ENCODE measurements around the gene C4orf51. TPM values are rescaled to one million over a fixed set of nuclear protein-coding genes. Genes with fewer than 3 reads are reported as not detected.

The C4orf51 gene
- total and polyA plus RNA-seq, 2 of the 13 experiments (the other 11 are each of a cell fraction or from before 2014, with no cell fraction given), result not detected

- TF ChIP-seq RBM39 (IDR thresholded peaks at IDR 0.05; ENCODE audit: low read depth, low read length, poor library complexity, severe bottlenecking) (no peak), TGIF2 (CRISPR knock-in tag; IDR thresholded peaks at IDR 0.05) (no peak), ZSCAN20 (CRISPR knock-in tag; IDR thresholded peaks at IDR 0.05; ENCODE audit: borderline replicate concordance) (no peak), PHF21A (CRISPR knock-in tag; IDR thresholded peaks at IDR 0.05) (no peak), DNMT1 (CRISPR knock-in tag; IDR thresholded peaks at IDR 0.05) (no peak), ZFP62 (CRISPR knock-in tag; IDR thresholded peaks at IDR 0.05) (no peak), ZNF549 (CRISPR knock-in tag; IDR thresholded peaks at IDR 0.05) (no peak), ZNF572 (CRISPR knock-in tag; IDR thresholded peaks at IDR 0.05) (no peak), IKZF5 (CRISPR knock-in tag; IDR thresholded peaks at IDR 0.05) (no peak), NFE2L2 (IDR thresholded peaks at IDR 0.05; ENCODE audit: low read length) (no peak), ZNF879 (CRISPR knock-in tag; IDR thresholded peaks at IDR 0.05) (no peak), KAT8 (CRISPR knock-in tag; IDR thresholded peaks at IDR 0.05) (0 out of 2 replicates have a peak, but pooled peaks have one; percentile 33), TFAP4 (IDR thresholded peaks at IDR 0.05; ENCODE audit: borderline replicate concordance, low read depth) (peak; percentile 84), HMG20A (CRISPR knock-in tag; IDR thresholded peaks at IDR 0.05; ENCODE audit: borderline replicate concordance) (peak; percentile 55; the same call in 1 of the 2 replicates), CHCHD3 (CRISPR knock-in tag; IDR thresholded peaks at IDR 0.05) (no peak), ELF3 (CRISPR knock-in tag; IDR thresholded peaks at IDR 0.05) (peak; percentile 38; the same call in 1 of the 2 replicates), MIXL1 (CRISPR knock-in tag; IDR thresholded peaks at IDR 0.05) (0 out of 2 replicates have a peak, but pooled peaks have one; percentile 16), SYNCRIP (IDR thresholded peaks at IDR 0.05; ENCODE audit: insufficient read depth, low read depth, low read length) (no peak), ZFP82 (CRISPR knock-in tag; IDR thresholded peaks at IDR 0.05; ENCODE audit: borderline replicate concordance) (no peak), HNF1B (CRISPR knock-in tag; IDR thresholded peaks at IDR 0.05) (peak; percentile 49; the same call in 1 of the 2 replicates), NR2F6 (IDR thresholded peaks at IDR 0.05) (no peak), NR2F6 (CRISPR knock-in tag; IDR thresholded peaks at IDR 0.05) (0 out of 2 replicates have a peak, but pooled peaks have one; percentile 10), JARID2 (CRISPR knock-in tag; IDR thresholded peaks at IDR 0.05; ENCODE audit: insufficient replicate concordance) (no peak), ZNF160 (CRISPR knock-in tag; IDR thresholded peaks at IDR 0.05) (no peak), ZFP36L2 (CRISPR knock-in tag; IDR thresholded peaks at IDR 0.05) (no peak), BCL6 (CRISPR knock-in tag; IDR thresholded peaks at IDR 0.05) (peak; percentile 99), CEBPB (IDR thresholded peaks at IDR 0.05; ENCODE audit: borderline replicate concordance, low read depth, low read length) (no peak), RXRB (CRISPR knock-in tag; IDR thresholded peaks at IDR 0.05; ENCODE audit: borderline replicate concordance) (peak; percentile 13; the same call in 1 of the 2 replicates), ZNF703 (CRISPR knock-in tag; IDR thresholded peaks at IDR 0.05; ENCODE audit: borderline replicate concordance) (no peak), FOXM1 (CRISPR knock-in tag; IDR thresholded peaks at IDR 0.05) (no peak), ZNF235 (CRISPR knock-in tag; IDR thresholded peaks at IDR 0.05; ENCODE audit: borderline replicate concordance) (no peak), CENPT (CRISPR knock-in tag; IDR thresholded peaks at IDR 0.05; ENCODE audit: low read depth) (no peak), SOX5 (CRISPR knock-in tag; IDR thresholded peaks at IDR 0.05; ENCODE audit: borderline replicate concordance) (peak; percentile 18; the same call in 1 of the 2 replicates)
Measured at GRCh38 chr4:145731028-145731427, 51.1 kb downstream of the C4orf51 start (continued).

Measured in HepG2 (cell line).